Stomach (tissue), 9 donors: ENCODE data around the gene PNMA8B. TPM values are rescaled to one million over a fixed set of nuclear protein-coding genes. Genes with fewer than 3 reads are reported as not detected.

ENCODE experiments used
- DNase-seq, 2 donors: peaks; one replicate each; pipeline versions ENCODE4 v3.0.0 to v3.0.0-alpha.2; 2013 to 2019
- H3K27ac ChIP-seq, 5 donors: fragments of 200-600 bp in 4 of 5; sonication (generic) in 4 of 5; one replicate each; pipeline ENCODE4 v1.5.1; 2013 to 2019; ENCODE audit warnings: mild to moderate bottlenecking in 1 of 5, moderate library complexity in 1 of 5
- H3K27me3 ChIP-seq, 3 donors: fragments of 200-600 bp; sonication (generic); one replicate each; pipeline ENCODE4 v1.5.1; 2017 to 2019; ENCODE audit warnings: mixed run types in 1 of 3
- H3K36me3 ChIP-seq, 4 donors: fragments of 200-600 bp; sonication (generic); 1 replicate in 3 of 4; 2 replicates in 1 of 4; pipeline ENCODE4 v1.5.1; 2016 to 2019
- H3K4me1 ChIP-seq, 4 donors: fragments of 200-600 bp; sonication (generic); one replicate each; pipeline ENCODE4 v1.5.1; 2016 to 2019
- H3K4me3 ChIP-seq, 4 donors: fragments of 200-600 bp; sonication (generic) in 3 of 4; one replicate each; pipeline ENCODE4 v1.5.1; 2016 to 2019; ENCODE audit warnings: mild to moderate bottlenecking in 1 of 4
- H3K9me3 ChIP-seq, 4 donors: fragments of 200-600 bp; sonication (generic); one replicate each; pipeline ENCODE4 v1.5.1; 2016 to 2019
- CTCF ChIP-seq, 7 experiments: fragments of 450-650 bp in 4 of 7; fragments of 200-600 bp in 3 of 7; sonication (generic) in 3 of 7; IDR thresholded peaks; one replicate each; pipeline ENCODE4 v1.5.1; 2016 to 2019; ENCODE audit warnings: antibody characterized with exemption in 7 of 7, control low read depth in 2 of 7, mild to moderate bottlenecking in 1 of 7
- EP300 ChIP-seq: sonication (generic); formaldehyde crosslinking; IDR thresholded peaks from one replicate; pipeline ENCODE4 v1.6.1; 2017; ENCODE audit warnings: antibody characterized with exemption
- POLR2A ChIP-seq, 4 donors: fragments of 450-650 bp; IDR thresholded peaks; one replicate each; pipeline ENCODE4 v1.6.1; 2016; ENCODE audit warnings: antibody characterized with exemption in 4 of 4, control low read depth in 2 of 4, mild to moderate bottlenecking in 1 of 4, moderate library complexity in 1 of 4
- POLR2AphosphoS5 ChIP-seq, 3 donors: sonication (generic); formaldehyde crosslinking; IDR thresholded peaks; one replicate each; pipeline ENCODE4 v1.6.1; 2016; ENCODE audit warnings: antibody characterized with exemption in 3 of 3
- WGBS, 5 donors: extraction: QIAGEN DNeasy Blood & Tissue Kit in 3 of 5; methylation state at CpG; one replicate each; pipeline versions ENCODE4 v1.1.5 to v1.1.7; 2013 to 2018; 5-methylcytosine and 5-hydroxymethylcytosine counted together
- intact Hi-C: fragments of 100-400 bp; cut with DNase I; formaldehyde crosslinking; loops from one replicate; pipeline ENCODE4 v1.15.1; 2023; ENCODE audit warnings: low total_unique reads
- polyA plus RNA-seq, 3 donors: library from polyadenylated mRNA; stranded (reverse); fragments of 200-250 nt; gene quantifications; one replicate each; pipeline ENCODE4 v1.2.3, GENCODE V29; 2013
- total RNA-seq, 5 donors: library from RNA; depleted of rRNA; stranded (reverse); fragments of >200 nt; gene quantifications; one replicate each; pipeline versions ENCODE4 v1.1.0 to v1.2.3, GENCODE V29; 2014 to 2016
- donor health status: healthy with polysubstance abuse.
- donor health status: Bipolar disorder and iron deficiency.
- donor health status: healthy.

PNMA8B gene
- total and polyA plus RNA-seq, 8 donors, result under 0.01 to 4.1 (median 0.76) TPM; not detected in 1

GRCh38 chr19:46472592-46472991 lies 23.1 kb downstream of the PNMA8B start:
- WGBS, 5 donors, result 80 to 91% (median 86%) methylated on average over 4 of the region's 4 CpGs
- H3K4me3 ChIP-seq, result no peak overlapping the region
- no peaks in the 10 kb centered on the region for H3K9me3 ChIP-seq
- no peak overlapping the region for H3K27ac ChIP-seq
- H3K27me3 ChIP-seq, result peaks cover 0 to 56% (median 16%) of the 10 kb centered on the region in 3 donors
- no peaks in the 10 kb centered on the region for H3K36me3 ChIP-seq
- peaks cover 11 to 15% (median 13%) of the 10 kb centered on the region in 4 donors for H3K4me1 ChIP-seq
- TF ChIP-seq POLR2A (IDR thresholded peaks at IDR 0.05), result no peak
- no peak for TF ChIP-seq POLR2AphosphoS5 (IDR thresholded peaks at IDR 0.05)
- no peak for TF ChIP-seq EP300
- no peak for TF ChIP-seq CTCF (IDR thresholded peaks at IDR 0.05)
- DNase-seq, result no peak
- intact Hi-C loops, result no loop called here

- H3K4me3 ChIP-seq, result peak overlapping the region; percentile 31 to 46 (median 42)
- TF ChIP-seq POLR2AphosphoS5 (IDR thresholded peaks at IDR 0.05) (no peak), POLR2A (IDR thresholded peaks at IDR 0.05) (no peak), EP300 (no peak)
- H3K27me3 ChIP-seq, result peaks cover 0 to 50% (median 16%) of the 10 kb centered on the region in 3 donors
- H3K27ac ChIP-seq, result peak overlapping the region in 3 of 5 donors; percentile 18 to 74 (median 64)
- intact Hi-C loops, result no loop called here
- no peaks in the 10 kb centered on the region for H3K9me3 ChIP-seq
- no peaks in the 10 kb centered on the region for H3K36me3 ChIP-seq
- DNase-seq, result no peak
- peaks cover 11 to 15% (median 13%) of the 10 kb centered on the region in 4 donors for H3K4me1 ChIP-seq
- WGBS, 5 donors, result 56 to 69% (median 61%) methylated on average over 11 of the region's 11 CpGs
Observed at GRCh38 chr19:46471811-46472543, 23.7 kb downstream of the PNMA8B start.

GRCh38 chr19:46471116-46471733 lies 24.4 kb downstream of the PNMA8B start, which contains the start of gene PNMA8A:
PNMA8A (minus strand) TSS chr19:46471563; CDS start chr19:46471035, 528 bp downstream.
- peak within 1 kb of the TSS; percentile 31 to 46 (median 42) for H3K4me3 ChIP-seq

GRCh38 chr19:46470376-46470775 lies 25.3 kb downstream of the PNMA8B start:
- Histone ChIP-seq H3K27ac (no peak overlapping the region), H3K4me1 (peaks cover 11 to 19% (median 13%) of the 10 kb centered on the region in 4 donors), H3K36me3 (no peaks in the 10 kb centered on the region), H3K4me3 (no peak overlapping the region), H3K27me3 (peaks cover 0 to 47% (median 16%) of the 10 kb centered on the region in 3 donors), H3K9me3 (no peaks in the 10 kb centered on the region)
- TF ChIP-seq CTCF (IDR thresholded peaks at IDR 0.05), result no peak
- no peak for TF ChIP-seq EP300
- no peak for TF ChIP-seq POLR2A (IDR thresholded peaks at IDR 0.05)
- TF ChIP-seq POLR2AphosphoS5 (IDR thresholded peaks at IDR 0.05), result no peak
- intact Hi-C loops, result no loop called here
- 81 to 94% (median 91%) methylated on average over 10 of the region's 10 CpGs for WGBS, 5 donors
- no peak for DNase-seq

More at GRCh38 chr19:46471116-46471733, 24.4 kb downstream of the PNMA8B start, which contains the start of gene PNMA8A:
- Histone ChIP-seq H3K36me3 (no peaks in the 10 kb centered on the region), H3K4me1 (peaks cover 11 to 19% (median 13%) of the 10 kb centered on the region in 4 donors), H3K27me3 (peaks cover 0 to 47% (median 16%) of the 10 kb centered on the region in 3 donors), H3K9me3 (no peaks in the 10 kb centered on the region), H3K27ac (peak within 1 kb of the TSS; percentile 18 to 74 (median 60))
- DNase-seq, result peak; percentile 44 to 93
- 2 to 8% (median 4%) methylated on average over 10 to 57 of the region's 57 CpGs for WGBS, 5 donors
- intact Hi-C loops, result no loop called here
- TF ChIP-seq EP300, result no peak
- peak in 1 of 7 experiments; percentile 1 for TF ChIP-seq CTCF (IDR thresholded peaks at IDR 0.05)
